ENCODE measurements around the gene ATRIP. TPM values are rescaled to one million over a fixed set of nuclear protein-coding genes. Genes with fewer than 3 reads are reported as not detected.

Gene ATRIP
- polyA plus RNA-seq, 1 of the 3 experiments (the other 2 are of a cell fraction): 5.6 TPM

DNA sequence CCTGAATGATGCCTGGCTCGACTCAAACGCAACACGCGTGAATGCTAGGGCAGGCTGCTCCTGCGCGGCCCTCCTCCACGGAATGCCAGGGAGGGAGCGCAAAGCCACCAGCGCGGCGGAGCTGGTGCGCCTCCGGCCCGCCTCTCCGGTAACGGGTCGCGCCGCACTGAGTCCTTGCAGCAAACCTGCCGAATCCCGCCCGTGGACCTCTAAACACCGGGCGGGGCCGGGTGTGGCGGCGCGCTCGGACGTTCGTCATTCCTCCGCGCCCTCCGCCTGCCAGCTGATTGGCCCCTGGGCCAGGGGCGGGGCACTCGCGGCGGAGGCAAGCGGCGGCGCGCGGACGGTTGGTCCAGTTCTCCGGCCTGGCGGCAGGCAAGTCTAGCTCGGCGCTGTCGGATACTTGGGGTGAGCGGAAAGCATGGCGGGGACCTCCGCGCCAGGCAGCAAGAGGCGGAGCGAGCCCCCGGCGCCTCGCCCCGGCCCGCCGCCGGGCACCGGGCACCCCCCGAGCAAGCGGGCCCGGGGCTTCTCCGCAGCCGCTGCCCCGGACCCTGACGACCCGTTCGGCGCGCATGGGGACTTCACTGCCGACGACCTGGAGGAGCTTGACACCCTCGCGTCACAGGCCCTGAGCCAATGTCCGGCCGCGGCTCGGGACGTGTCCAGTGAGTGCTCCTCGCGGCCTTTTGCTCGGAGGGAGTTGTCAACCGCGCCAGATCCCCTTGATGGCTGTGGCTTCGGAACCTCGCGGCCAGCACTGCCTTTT, at the start of gene ATRIP (continued):
- TF ChIP-seq FOXM1 (IDR thresholded peaks at IDR 0.05; ENCODE audit: low read depth) (no peak), RCOR1 (IDR thresholded peaks at IDR 0.05; ENCODE audit: low read length) (no peak; the same call in 1 of the 2 replicates), YY1 (IDR thresholded peaks at IDR 0.05; ENCODE audit: low read depth) (peak; percentile 52; the same call in 1 of the 2 replicates), TAF1 (IDR thresholded peaks at IDR 0.05; ENCODE audit: borderline replicate concordance, low read depth, low read length) (peak; percentile 91), JUND (IDR thresholded peaks at IDR 0.05) (no peak), EP300 (IDR thresholded peaks at IDR 0.05; ENCODE audit: borderline replicate concordance in 1 of 2, low read depth in 1 of 2, low read length in 1 of 2) (no peak), MEF2A (IDR thresholded peaks at IDR 0.05; ENCODE audit: borderline replicate concordance, low read depth) (no peak), EZH2phosphoT487 (IDR thresholded peaks at IDR 0.05; ENCODE audit: borderline replicate concordance, low read depth) (no peak), POLR2AphosphoS5 (IDR thresholded peaks at IDR 0.05; ENCODE audit: low read depth, low read length) (peak; percentile 93)
- TF ChIP-seq, protein P1, sequence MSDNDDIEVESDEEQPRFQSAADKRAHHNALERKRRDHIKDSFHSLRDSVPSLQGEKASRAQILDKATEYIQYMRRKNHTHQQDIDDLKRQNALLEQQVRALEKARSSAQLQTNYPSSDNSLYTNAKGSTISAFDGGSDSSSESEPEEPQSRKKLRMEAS (IDR thresholded peaks at IDR 0.05; ENCODE audit: low read depth): peak; percentile 87
- TF ChIP-seq, protein P2, sequence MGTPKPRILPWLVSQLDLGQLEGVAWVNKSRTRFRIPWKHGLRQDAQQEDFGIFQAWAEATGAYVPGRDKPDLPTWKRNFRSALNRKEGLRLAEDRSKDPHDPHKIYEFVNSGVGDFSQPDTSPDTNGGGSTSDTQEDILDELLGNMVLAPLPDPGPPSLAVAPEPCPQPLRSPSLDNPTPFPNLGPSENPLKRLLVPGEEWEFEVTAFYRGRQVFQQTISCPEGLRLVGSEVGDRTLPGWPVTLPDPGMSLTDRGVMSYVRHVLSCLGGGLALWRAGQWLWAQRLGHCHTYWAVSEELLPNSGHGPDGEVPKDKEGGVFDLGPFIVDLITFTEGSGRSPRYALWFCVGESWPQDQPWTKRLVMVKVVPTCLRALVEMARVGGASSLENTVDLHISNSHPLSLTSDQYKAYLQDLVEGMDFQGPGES (IDR thresholded peaks at IDR 0.05; ENCODE audit: low read depth, low read length): peak; percentile 45; the same call in 1 of the 2 replicates

DNA sequence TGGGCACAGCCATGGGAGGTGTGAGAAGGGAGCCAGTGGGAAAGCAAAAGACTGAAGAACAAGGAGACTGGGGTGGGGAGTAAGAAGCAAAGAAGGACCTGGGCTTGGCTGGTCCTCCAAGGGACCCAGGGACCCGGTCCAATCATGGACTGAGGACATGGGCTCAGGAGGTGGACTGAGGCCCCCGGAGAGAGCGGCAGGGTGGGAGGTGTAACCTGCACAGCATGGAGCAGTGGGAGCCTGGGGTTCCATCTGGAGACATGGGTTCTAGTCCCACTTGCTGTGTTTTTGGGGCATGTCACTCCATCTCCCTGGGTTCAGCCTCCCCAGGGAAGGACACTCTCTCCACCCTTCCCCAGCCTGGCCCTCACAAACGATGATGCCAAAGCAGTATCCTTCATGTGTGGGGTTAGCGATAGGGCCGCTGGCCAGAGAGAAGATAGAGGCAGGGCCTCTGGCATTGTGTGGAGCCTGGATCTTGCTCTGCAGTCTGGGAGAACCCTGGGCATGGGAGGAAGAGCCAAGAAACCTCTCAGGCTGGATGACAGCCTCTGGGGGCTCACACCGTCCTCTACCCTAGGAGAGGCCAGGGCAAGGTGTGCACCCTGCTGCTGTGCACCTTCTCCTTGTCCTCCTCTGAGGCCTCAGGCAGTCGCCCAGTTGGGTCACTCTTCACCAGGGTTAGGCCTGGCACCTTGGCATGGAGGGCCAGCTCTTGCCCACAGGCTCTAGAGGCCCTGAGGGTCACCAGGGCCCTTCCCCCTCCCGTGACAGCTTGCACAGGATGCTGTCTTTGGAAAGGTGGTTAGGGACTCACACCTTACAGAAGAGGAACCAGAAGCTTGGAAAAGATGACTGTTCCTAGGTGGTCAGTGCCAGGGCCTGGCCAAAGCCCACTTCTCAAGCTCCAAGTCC, 48.5 kb upstream of the ATRIP start:
- Histone ChIP-seq H3K9me3 (no peaks in the 10 kb centered on the region), H3K4me3 (ENCODE audit: low read depth in 2 of 2, low read length in 1 of 2) (no peak overlapping the region), H3K9me2 (no peaks in the 10 kb centered on the region), H2AFZ (ENCODE audit: low read depth) (no peak overlapping the region), H3F3A (replicated peaks; ENCODE audit: insufficient read depth) (peaks cover 12% of the 10 kb centered on the region), H3K27me3 (ENCODE audit: insufficient read depth) (no peaks in the 10 kb centered on the region), H4K20me1 (ENCODE audit: insufficient read depth) (no peaks in the 10 kb centered on the region), H3K4me1 (ENCODE audit: control insufficient read depth in 1 of 2, insufficient read depth in 2 of 2, low read depth in 1 of 2, low read length in 1 of 2) (peaks cover 6 to 23% of the 10 kb centered on the region in 2 experiments; a peak in 2 of 4 replicates), H3K9ac (no peak overlapping the region), H3K27ac (ENCODE audit: low read depth in 2 of 2, low read length in 1 of 2) (peak overlapping the region in 1 of 2 experiments; percentile 60; a peak in 1 of 4 replicates), H3K4me2 (no peak overlapping the region), H3K36me3 (replicated peaks in 1 of 2; ENCODE audit: control insufficient read depth in 1 of 2, insufficient read depth in 2 of 2, low read length in 1 of 2) (no peaks in the 10 kb centered on the region), H3K79me2 (ENCODE audit: insufficient read depth) (no peaks in the 10 kb centered on the region)
- POLR2A ChIA-PET: interaction anchor here (0.6 to 1.8 kb wide), 2 partner anchors 24 to 51 kb away, joined by 3 to 6 read pairs; no protein-coding TSS in a partner anchor
- DNase-seq: peak; percentile 10
- TF ChIP-seq RCOR1 (IDR thresholded peaks at IDR 0.05; ENCODE audit: low read length): no peak
- no peak for TF ChIP-seq GABPA (IDR thresholded peaks at IDR 0.05; ENCODE audit: low read depth)
- no peak for TF ChIP-seq RAD21 (IDR thresholded peaks at IDR 0.05; ENCODE audit: low read length)
- TF ChIP-seq, protein P1 (IDR thresholded peaks at IDR 0.05; ENCODE audit: low read depth): no peak
- TF ChIP-seq POLR2AphosphoS5 (IDR thresholded peaks at IDR 0.05; ENCODE audit: low read depth, low read length): no peak
- no peak for TF ChIP-seq FOXM1 (IDR thresholded peaks at IDR 0.05; ENCODE audit: low read depth)
- TF ChIP-seq ELF1 (IDR thresholded peaks at IDR 0.05): no peak
- no peak for TF ChIP-seq TEAD4 (IDR thresholded peaks at IDR 0.05; ENCODE audit: borderline replicate concordance, insufficient read depth)
- TF ChIP-seq, protein P3, sequence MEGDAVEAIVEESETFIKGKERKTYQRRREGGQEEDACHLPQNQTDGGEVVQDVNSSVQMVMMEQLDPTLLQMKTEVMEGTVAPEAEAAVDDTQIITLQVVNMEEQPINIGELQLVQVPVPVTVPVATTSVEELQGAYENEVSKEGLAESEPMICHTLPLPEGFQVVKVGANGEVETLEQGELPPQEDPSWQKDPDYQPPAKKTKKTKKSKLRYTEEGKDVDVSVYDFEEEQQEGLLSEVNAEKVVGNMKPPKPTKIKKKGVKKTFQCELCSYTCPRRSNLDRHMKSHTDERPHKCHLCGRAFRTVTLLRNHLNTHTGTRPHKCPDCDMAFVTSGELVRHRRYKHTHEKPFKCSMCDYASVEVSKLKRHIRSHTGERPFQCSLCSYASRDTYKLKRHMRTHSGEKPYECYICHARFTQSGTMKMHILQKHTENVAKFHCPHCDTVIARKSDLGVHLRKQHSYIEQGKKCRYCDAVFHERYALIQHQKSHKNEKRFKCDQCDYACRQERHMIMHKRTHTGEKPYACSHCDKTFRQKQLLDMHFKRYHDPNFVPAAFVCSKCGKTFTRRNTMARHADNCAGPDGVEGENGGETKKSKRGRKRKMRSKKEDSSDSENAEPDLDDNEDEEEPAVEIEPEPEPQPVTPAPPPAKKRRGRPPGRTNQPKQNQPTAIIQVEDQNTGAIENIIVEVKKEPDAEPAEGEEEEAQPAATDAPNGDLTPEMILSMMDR (IDR thresholded peaks at IDR 0.05): no peak
- WGBS (ENCODE audit: low lambda C conversion rate): 66% methylated on average over 3 of the region's 9 CpGs
- CTCF ChIA-PET: interaction anchor here (0.8 to 15.6 kb wide), 5 partner anchors 10 to 107 kb away, joined by 3 to 399 read pairs (median 40); partner anchors contain the start of gene PLXNB1
